Lower leg skin (tissue), 4 donors: Measurements from ENCODE around the gene KIF20B. TPM values are rescaled to one million over a fixed set of nuclear protein-coding genes. Genes with fewer than 3 reads are reported as not detected.

Experiments
- DNase-seq, 2 donors: peaks; one replicate each; pipeline ENCODE4 v3.0.0-alpha.2; 2019; ENCODE audit warnings: low spot score in 2 of 2
- H3K4me3 ChIP-seq: fragments of 200-600 bp; sonication (generic); 2 replicates; pipeline ENCODE4 v1.5.1; 2017; ENCODE audit warnings: mild to moderate bottlenecking, low read depth; ENCODE audit not compliant: poor library complexity, severe bottlenecking
- CTCF ChIP-seq, 3 donors: fragments of 450-650 bp; IDR thresholded peaks; one replicate each; pipeline ENCODE4 v1.5.1; 2016; ENCODE audit warnings: antibody characterized with exemption in 3 of 3, mild to moderate bottlenecking in 3 of 3, moderate library complexity in 2 of 3
- POLR2A ChIP-seq, 2 donors: fragments of 450-650 bp; IDR thresholded peaks; one replicate each; pipeline ENCODE4 v1.6.1; 2016 to 2017; ENCODE audit warnings: antibody characterized with exemption in 2 of 2, mild to moderate bottlenecking in 1 of 2, moderate library complexity in 1 of 2
- WGBS, 2 donors: methylation state at CpG; one replicate each; pipeline ENCODE4 v1.1.5; 2018; 5-methylcytosine and 5-hydroxymethylcytosine counted together
- intact Hi-C: fragments of 100-400 bp; cut with DNase I; formaldehyde crosslinking; loops from one replicate; pipeline ENCODE4 v1.15.0; 2023; ENCODE audit warnings: low total_unique reads
- total RNA-seq, 4 donors: library from RNA; depleted of rRNA; stranded (reverse); fragments of >200 nt; gene quantifications; one replicate each; pipeline ENCODE4 v1.1.0, GENCODE V29; 2016

The KIF20B gene
- 1 to 10 TPM; 3.2 to 6.2 (median 5.7) TPM for total RNA-seq

DNA sequence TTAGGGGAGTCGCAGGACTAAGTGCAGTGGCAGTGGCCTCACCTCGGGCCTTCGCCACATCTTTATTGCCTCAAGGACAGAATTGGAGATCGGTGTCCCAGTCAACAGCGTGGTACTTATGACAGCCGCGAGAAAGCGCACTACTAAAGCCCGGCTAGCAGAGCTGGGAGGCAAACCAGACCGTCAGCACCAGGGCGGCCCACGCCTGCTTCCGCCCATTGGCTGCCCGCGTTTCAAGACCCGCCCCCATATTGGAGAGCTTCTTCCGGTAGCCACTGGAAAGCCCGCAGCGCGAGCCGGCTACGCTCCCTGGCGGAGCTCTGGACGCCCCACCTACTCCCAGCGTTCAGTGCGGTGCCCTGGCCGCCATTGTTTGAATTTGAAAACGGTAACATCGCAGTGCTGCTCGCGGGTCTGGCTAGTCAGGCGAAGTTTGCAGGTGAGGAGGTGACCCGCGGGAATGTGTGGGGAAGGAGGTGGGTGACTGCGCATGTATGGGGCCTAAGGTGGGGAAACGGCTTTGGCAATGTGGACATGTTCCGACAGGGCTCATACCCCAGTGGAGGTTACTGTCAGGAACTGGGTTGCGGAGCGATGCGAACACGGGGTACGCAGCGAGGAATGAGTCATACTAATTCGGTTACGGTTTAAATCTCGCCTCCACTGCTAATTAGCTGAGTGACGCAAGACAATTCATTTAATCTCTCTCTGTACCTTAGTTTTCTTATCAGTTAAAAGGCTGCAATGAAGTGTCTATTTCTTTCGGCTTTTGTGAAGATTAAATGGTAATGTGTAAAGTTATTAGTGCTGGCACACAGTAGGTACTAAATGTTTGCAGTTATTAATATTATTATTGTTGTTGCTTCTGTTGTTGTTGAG, at the start of gene KIF20B:
KIF20B (plus strand) TSS at position 349 of the 879 bp plus-strand sequence. CDS start 3,705 bp downstream, outside the sequence.
- 0% methylated on average over 22 to 39 of the region's 48 CpGs for WGBS, 2 donors

DNA sequence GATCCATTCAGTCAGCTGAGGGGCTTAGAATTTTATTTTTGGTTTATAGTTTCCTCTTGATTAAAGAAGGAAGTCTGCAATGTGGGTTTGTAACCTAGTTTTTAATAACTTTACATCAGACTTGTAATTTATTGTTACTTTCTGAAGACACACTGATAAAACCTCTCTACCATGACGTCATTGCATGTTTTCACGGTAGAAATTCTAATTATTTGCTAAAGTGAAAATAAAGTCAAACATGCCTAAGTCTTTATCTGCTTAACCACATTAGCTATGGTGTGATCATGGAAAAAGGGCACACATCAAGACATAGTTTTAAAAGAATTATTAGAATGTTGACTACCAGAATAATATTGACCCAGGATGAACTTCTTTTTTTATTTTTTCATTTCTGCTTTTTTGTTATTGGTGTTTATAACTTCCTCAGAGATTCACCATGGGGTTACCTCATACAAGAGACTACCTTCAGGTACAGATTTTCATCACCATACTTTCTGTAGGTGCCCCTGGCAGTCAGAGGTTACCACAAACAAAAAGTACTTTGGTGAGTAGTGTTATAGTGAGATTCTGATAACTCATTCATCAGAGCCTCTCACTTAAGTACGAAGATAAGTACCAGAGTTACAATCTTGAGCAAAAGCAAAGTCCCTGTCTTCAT, 49.3 kb upstream of the KIF20B start:
- 73 to 81% methylated on average over 3 of the region's 3 CpGs for WGBS, 2 donors
- DNase-seq = no peak
- no peak overlapping the region for H3K4me3 ChIP-seq
- intact Hi-C loops = no loop called here
- TF ChIP-seq CTCF (IDR thresholded peaks at IDR 0.05) (no peak), POLR2A (IDR thresholded peaks at IDR 0.05) (no peak)

More for the DNA sequence above, at the start of gene KIF20B:
- peak; percentile 93 to 99 for DNase-seq
- intact Hi-C loops = no loop called here
- H3K4me3 ChIP-seq = peak within 1 kb of the TSS; percentile 62
- no peak for TF ChIP-seq POLR2A (IDR thresholded peaks at IDR 0.05)
- no peak for TF ChIP-seq CTCF (IDR thresholded peaks at IDR 0.05)

- intact Hi-C loops = no loop called here
- H3K4me3 ChIP-seq = no peak overlapping the region
- no peak for DNase-seq
- no peak for TF ChIP-seq POLR2A (IDR thresholded peaks at IDR 0.05)
- TF ChIP-seq CTCF (IDR thresholded peaks at IDR 0.05) = no peak
- 89 to 98% methylated on average over 3 of the region's 3 CpGs for WGBS, 2 donors
Measured at GRCh38 chr10:89652806-89653370, 48.5 kb upstream of the KIF20B start.

DNA sequence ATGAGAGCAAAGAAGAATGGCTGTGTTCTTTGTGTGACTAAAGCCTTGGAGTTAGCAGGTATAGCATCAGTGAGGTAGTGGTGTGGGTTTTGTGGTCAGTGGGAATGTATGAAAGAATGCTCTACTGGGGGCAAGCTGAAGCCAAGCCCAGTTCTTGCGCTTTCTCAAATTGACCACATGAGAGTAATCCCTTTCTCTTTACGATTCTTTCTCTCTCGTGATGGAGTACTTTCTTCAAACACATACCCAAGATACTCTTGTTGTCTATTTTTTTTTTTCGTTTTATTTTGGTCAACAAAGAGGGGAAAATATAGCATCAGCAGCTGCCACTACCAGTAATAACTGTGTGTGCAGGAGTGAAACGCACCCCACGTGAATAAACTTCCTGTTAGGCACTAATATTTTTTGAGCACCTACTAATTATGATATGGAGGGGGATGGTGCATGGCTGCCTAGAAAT, 48.0 kb upstream of the KIF20B start:
- TF ChIP-seq CTCF (IDR thresholded peaks at IDR 0.05) = no peak
- TF ChIP-seq POLR2A (IDR thresholded peaks at IDR 0.05) = no peak
- WGBS, 2 donors = 66 to 72% methylated on average over 6 of the region's 6 CpGs
- no peak overlapping the region for H3K4me3 ChIP-seq
- intact Hi-C loops = no loop called here
- no peak for DNase-seq

GRCh38 chr10:89655722-89656121, 45.7 kb upstream of the KIF20B start:
- intact Hi-C loops = no loop called here
- DNase-seq = no peak
- no peak for TF ChIP-seq POLR2A (IDR thresholded peaks at IDR 0.05)
- no peak for TF ChIP-seq CTCF (IDR thresholded peaks at IDR 0.05)
- H3K4me3 ChIP-seq = no peak overlapping the region
- 68 to 88% methylated on average over 1 of the region's 1 CpG for WGBS, 2 donors
